ENCODE data around the gene PPP1R26. TPM values are rescaled to one million over a fixed set of nuclear protein-coding genes. Genes with fewer than 3 reads are reported as not detected.
A peak's percentile ranks its signal among the peaks of the same experiment; 100 is the strongest.

Gene PPP1R26
- total RNA-seq, 1 donor from 2014 or later = 26.3 TPM

GRCh38 chr9:135485832-135486231 lies 6.2 kb downstream of the PPP1R26 start:
- intact Hi-C loops (cut with DNase I) = no loop called here
- no peak for DNase-seq (ENCODE audit: low spot score)

GRCh38 chr9:135486267-135487065 lies 6.9 kb downstream of the PPP1R26 start:
- intact Hi-C loops (cut with DNase I) = no loop called here
- DNase-seq (ENCODE audit: low spot score) = no peak

GRCh38 chr9:135487281-135488012 lies 7.9 kb downstream of the PPP1R26 start:
- intact Hi-C loops (cut with DNase I) = no loop called here
- DNase-seq (ENCODE audit: low spot score) = no peak

GRCh38 chr9:135488013-135488330 lies 8.4 kb downstream of the PPP1R26 start:
- intact Hi-C loops (cut with DNase I) = no loop called here
- DNase-seq (ENCODE audit: low spot score) = no peak

- intact Hi-C loops (cut with DNase I) = no loop called here
- no peak for DNase-seq (ENCODE audit: low spot score)
Observed at GRCh38 chr9:135488527-135488926, 8.9 kb downstream of the PPP1R26 start.

- intact Hi-C loops (cut with DNase I) = no loop called here
- no peak for DNase-seq (ENCODE audit: low spot score)
Observed at GRCh38 chr9:135489188-135489906, 9.8 kb downstream of the PPP1R26 start.

- no peak for DNase-seq (ENCODE audit: low spot score)
- intact Hi-C loops (cut with DNase I) = no loop called here
Observed at GRCh38 chr9:135490166-135490870, 10.7 kb downstream of the PPP1R26 start.

GRCh38 chr9:135490980-135491464 lies 11.4 kb downstream of the PPP1R26 start:
- intact Hi-C loops (cut with DNase I) = no loop called here
- no peak for DNase-seq (ENCODE audit: low spot score)

- no peak for DNase-seq (ENCODE audit: low spot score)
- intact Hi-C loops (cut with DNase I) = no loop called here
Observed at GRCh38 chr9:135491764-135492163, 12.2 kb downstream of the PPP1R26 start.

- no peak for DNase-seq (ENCODE audit: low spot score)
- intact Hi-C loops (cut with DNase I) = no loop called here
Observed at GRCh38 chr9:135492886-135493669, 13.5 kb downstream of the PPP1R26 start.

- no peak for DNase-seq (ENCODE audit: low spot score)
Observed at GRCh38 chr9:135494791-135495559, 15.4 kb downstream of the PPP1R26 start.

GRCh38 chr9:135498381-135499126 lies 19.0 kb downstream of the PPP1R26 start:
- intact Hi-C loops (cut with DNase I) = no loop called here
- DNase-seq (ENCODE audit: low spot score) = no peak

More at GRCh38 chr9:135494791-135495559, 15.4 kb downstream of the PPP1R26 start:
- intact Hi-C loops (cut with DNase I) = no loop called here

- intact Hi-C loops (cut with DNase I) = no loop called here
- DNase-seq (ENCODE audit: low spot score) = peak; percentile 97
Observed at GRCh38 chr9:135499326-135500070, 19.9 kb downstream of the PPP1R26 start.

- DNase-seq (ENCODE audit: low spot score) = no peak
- intact Hi-C loops (cut with DNase I) = no loop called here
Observed at GRCh38 chr9:135500071-135500524, 20.5 kb downstream of the PPP1R26 start.

- peak; percentile 92 for DNase-seq (ENCODE audit: low spot score)
- intact Hi-C loops (cut with DNase I) = no loop called here
Observed at GRCh38 chr9:135500525-135501260, 21.1 kb downstream of the PPP1R26 start, which contains the start of gene MRPS2. MRPS2 (plus strand) TSS chr9:135500682; CDS start chr9:135500711, 29 bp downstream.
